Airway epithelial cell (primary cell): ENCODE measurements around the gene CXCL11. TPM values are rescaled to one million over a fixed set of nuclear protein-coding genes. Genes with fewer than 3 reads are reported as not detected.

Experiments used
- total RNA-seq: library from RNA; depleted of rRNA; stranded (reverse); fragments of >200 nt; gene quantifications from 2 replicates; pipeline ENCODE4 v1.2.3, GENCODE V29; 2015

The CXCL11 gene
- total RNA-seq: 0.07 TPM in 1 of 2 replicates, not detected in the other

DNA sequence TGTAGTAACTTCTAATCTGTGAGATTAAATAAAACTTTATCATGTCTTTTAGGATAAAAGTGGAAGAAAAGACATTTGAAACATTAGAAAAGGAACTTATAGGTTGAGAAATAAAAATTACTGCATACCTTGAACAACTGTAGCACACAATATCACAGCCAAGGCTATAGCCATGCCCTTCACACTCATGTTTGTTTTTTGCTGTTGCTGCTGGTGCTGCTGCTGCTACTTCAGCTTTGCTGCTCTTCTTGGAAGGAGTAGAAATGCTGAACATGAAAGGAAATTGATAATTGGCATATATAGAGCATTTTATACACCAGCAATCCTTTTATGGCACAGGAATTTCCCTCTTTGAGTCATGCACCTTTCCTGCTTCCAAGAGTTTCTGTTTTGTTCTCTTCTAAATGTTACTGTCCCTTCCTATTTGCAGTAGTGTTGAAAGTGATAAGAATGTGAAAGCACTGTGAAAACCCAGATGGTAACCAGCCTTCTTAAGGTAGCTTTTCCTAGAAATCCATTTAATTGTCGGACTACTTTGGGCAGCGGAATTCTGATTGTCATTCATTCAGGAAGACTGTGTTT lies at the start of gene CXCL11:
Gene CXCL11, minus strand, starts transcription at position 272 of the 582 bp plus-strand sequence. Its CDS starts 83 bp downstream, at position 189.

DNA sequence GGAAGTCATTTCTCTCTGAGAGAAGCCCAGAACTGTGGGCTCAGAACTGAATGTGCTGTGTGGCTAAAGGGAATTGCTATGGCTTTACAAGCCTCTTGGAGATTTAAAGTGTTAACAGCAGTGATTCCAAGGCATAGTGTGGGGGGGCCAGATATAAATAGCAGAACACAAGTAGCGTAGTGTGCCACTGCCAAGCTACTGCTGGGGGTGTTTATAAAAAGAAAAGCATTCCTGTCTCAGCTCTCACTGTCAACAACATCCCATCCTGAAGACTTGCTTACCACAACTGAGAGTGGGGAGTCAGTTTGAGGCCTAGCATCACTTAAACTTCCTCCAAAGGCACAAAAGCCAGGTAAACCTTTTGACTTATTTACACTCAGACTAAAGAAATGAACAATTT lies 38.6 kb upstream of the CXCL11 start, which contains the start of gene ART3:
Gene ART3, plus strand, starts transcription at position 242 of the 400 bp plus-strand sequence. CDS start 1,181 bp downstream, outside the sequence.

GRCh38 chr4:76023389-76023788 lies 12.5 kb downstream of the CXCL11 start, which contains the start of gene CXCL10:
Gene CXCL10 (minus strand): TSS chr4:76023497. CDS start chr4:76023431, 66 bp downstream.

GRCh38 chr4:76007089-76007862 lies 28.6 kb downstream of the CXCL11 start, which contains the start of gene CXCL9:
Gene CXCL9 (minus strand): TSS chr4:76007509. CDS start chr4:76007449, 60 bp downstream.

Other genes with a start within 250 kb of the CXCL11 start
- gene PPEF2, start 133.6 kb downstream of the CXCL11 start, total RNA-seq: not detected in 2 replicates
- 16.3 and 24.6 TPM in 2 replicates for gene NAAA, start 95.1 kb downstream of the CXCL11 start, total RNA-seq
- gene SDAD1, start 45.1 kb downstream of the CXCL11 start, total RNA-seq: 20.9 and 26.0 TPM in 2 replicates
- not detected in 2 replicates for gene CXCL9, start 28.6 kb downstream of the CXCL11 start, total RNA-seq
- gene CXCL10, start 12.6 kb downstream of the CXCL11 start, total RNA-seq: 0.65 TPM in 1 of 2 replicates, not detected in the other
- 1.7 TPM in 1 of 2 replicates, not detected in the other for gene ART3, start 38.6 kb upstream of the CXCL11 start, total RNA-seq
- 28.0 and 41.0 TPM in 2 replicates for gene NUP54, start 112.3 kb upstream of the CXCL11 start, total RNA-seq
- gene SCARB2, start 177.8 kb upstream of the CXCL11 start, total RNA-seq: 65.3 and 77.2 TPM in 2 replicates
- 0.56 TPM in 1 of 2 replicates, not detected in the other for gene FAM47E, start 215.7 kb upstream of the CXCL11 start, total RNA-seq